GM18907 (cell line): ENCODE data around the gene RAB5B.
"Not testable (repeated sequence)": the region's sequence is repeated elsewhere in the genome, so short reads cannot be mapped to it uniquely, and the experiment has no call there.

Experiments
- ATAC-seq: cut with Tn5 transposase; IDR thresholded peaks from one replicate; pipeline ENCODE4 v1.9.1; 2021; ENCODE audit warnings: mild to moderate bottlenecking, moderate library complexity; ENCODE audit not compliant: unreplicated experiment

Gene RAB5B

GRCh38 chr12:55982319-55982936 lies 8.6 kb downstream of the RAB5B start:
- peak; percentile 82 for ATAC-seq

DNA sequence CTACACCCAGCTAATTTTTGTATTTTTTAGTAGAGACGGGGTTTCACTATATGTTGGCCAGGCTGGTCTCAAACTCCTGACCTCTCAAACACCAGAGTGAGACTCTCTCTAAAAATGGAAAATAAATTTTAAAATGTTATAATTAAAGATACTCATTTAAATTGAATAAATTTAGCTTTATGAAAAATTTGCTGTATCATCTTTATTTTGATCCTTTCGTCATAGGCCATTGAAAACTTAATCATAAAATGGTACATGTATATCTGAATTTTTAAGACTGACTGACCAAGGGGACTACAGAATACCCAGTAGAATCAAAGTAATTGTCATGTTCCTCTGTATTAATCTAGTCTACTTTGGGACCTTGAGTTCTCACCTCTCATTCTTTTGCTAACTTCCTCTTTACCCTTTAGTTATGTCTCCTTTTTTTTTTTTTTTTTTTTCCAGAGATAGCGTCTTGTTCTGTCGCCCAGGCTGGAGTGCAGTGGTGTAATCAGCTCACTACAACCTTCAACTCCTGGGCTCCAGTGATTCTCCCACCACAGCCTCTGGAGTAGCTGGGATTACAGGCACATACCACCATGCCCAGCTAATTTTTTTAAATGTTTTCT lies 9.5 kb downstream of the RAB5B start:
- ATAC-seq: no peak

DNA sequence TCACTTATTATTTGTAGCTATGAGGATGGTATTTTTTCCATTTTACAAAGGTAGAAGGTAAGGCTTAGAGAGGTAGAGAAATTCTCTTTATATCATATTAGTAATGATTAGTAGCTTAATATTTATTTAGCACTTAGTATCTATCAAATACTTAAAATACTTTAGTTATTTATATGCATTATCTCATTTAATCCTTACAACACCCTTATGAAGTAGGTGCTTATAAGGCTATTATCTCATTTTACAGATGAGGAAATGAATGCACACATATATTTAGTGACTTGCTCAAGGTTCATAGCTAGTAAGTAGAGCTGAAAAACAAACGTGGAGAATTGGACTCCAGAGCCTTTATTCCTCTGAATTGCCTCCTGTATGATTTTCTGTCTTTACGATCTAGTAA lies 11.0 kb downstream of the RAB5B start:
- no peak for ATAC-seq

GRCh38 chr12:55985341-55985740 lies 11.5 kb downstream of the RAB5B start:
- ATAC-seq: no peak

GRCh38 chr12:55985976-55986375 lies 12.1 kb downstream of the RAB5B start:
- not testable (repeated sequence) for ATAC-seq

- no peak for ATAC-seq
Observed at GRCh38 chr12:55991110-55991509, 17.2 kb downstream of the RAB5B start.

- ATAC-seq: no peak
Observed at GRCh38 chr12:55993230-55993853, 19.5 kb downstream of the RAB5B start.

DNA sequence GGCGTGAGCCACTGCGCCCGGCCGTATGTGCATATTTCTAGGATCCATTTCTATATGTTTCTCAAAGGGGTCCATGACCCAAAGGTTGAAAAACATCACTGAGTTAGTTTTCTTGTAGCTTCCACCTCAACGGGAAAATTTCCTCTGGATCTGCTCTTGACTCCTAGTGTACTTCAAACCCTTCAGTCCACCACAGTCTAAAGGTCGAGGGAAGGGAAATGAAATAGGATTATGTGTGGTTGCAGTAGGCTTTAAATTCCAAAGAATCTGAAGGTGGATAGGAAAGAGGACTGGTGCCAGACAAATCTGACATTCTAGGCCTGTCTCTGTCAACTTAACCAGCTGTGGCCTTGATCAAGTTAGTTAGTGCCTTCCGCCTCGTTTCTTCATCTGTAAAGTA lies 21.5 kb downstream of the RAB5B start:
- no peak for ATAC-seq

- no peak for ATAC-seq
Observed at GRCh38 chr12:55996201-55996714, 22.4 kb downstream of the RAB5B start.

GRCh38 chr12:55996715-55997534 lies 23.0 kb downstream of the RAB5B start, which contains the start of gene SUOX:
SUOX (plus strand) TSS chr12:55997276; CDS start chr12:56002222, 4,946 bp downstream.
- ATAC-seq: peak; percentile 99

GRCh38 chr12:55997535-55997859 lies 23.6 kb downstream of the RAB5B start:
- ATAC-seq: peak; percentile 2

- not testable (repeated sequence) for ATAC-seq
Observed at GRCh38 chr12:55999522-55999921, 25.6 kb downstream of the RAB5B start.

- ATAC-seq: not testable (repeated sequence)
Observed at GRCh38 chr12:55999999-56000540, 26.2 kb downstream of the RAB5B start.

DNA sequence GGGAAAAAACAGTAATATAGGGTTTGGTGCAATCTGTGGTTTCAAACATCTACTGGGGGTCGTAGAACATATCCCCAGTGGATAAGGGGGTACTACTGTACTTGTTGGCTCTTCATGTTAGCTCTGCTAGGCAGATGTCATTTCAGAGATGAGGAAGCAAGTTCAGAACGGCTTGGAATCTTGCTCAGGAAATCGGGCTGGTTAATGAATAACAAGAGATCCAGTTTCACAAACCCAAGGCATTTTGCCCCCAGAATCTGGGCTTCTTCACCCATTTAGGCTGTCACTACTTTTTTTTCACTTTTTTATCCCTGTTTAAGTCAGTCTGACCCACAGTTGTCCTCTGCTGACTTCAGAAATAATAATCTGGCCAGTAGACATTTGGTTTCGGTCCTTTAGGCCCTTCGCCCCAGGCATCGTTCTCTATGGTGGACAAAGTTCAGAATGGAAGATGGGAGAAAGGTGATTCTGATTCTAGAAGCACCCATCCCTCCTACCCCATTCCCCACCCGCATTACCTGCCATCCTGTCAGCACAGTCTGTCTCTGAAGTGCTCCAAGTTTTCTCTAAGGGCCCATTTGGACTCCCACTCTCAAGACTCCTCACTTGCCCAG lies 27.7 kb downstream of the RAB5B start:
- no peak for ATAC-seq

- not testable (repeated sequence) for ATAC-seq
Observed at GRCh38 chr12:56003376-56003775, 29.5 kb downstream of the RAB5B start.

DNA sequence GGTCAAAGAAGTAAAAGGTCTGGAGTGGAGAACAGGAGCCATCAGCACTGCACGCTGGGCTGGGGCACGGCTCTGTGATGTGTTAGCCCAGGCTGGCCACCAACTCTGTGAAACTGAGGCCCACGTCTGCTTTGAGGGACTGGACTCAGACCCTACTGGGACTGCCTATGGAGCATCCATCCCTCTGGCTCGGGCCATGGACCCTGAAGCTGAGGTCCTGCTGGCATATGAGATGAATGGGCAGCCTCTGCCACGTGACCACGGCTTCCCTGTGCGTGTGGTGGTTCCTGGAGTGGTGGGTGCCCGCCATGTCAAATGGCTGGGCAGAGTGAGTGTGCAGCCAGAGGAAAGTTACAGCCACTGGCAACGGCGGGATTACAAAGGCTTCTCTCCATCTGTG lies 30.3 kb downstream of the RAB5B start:
- no peak for ATAC-seq

DNA sequence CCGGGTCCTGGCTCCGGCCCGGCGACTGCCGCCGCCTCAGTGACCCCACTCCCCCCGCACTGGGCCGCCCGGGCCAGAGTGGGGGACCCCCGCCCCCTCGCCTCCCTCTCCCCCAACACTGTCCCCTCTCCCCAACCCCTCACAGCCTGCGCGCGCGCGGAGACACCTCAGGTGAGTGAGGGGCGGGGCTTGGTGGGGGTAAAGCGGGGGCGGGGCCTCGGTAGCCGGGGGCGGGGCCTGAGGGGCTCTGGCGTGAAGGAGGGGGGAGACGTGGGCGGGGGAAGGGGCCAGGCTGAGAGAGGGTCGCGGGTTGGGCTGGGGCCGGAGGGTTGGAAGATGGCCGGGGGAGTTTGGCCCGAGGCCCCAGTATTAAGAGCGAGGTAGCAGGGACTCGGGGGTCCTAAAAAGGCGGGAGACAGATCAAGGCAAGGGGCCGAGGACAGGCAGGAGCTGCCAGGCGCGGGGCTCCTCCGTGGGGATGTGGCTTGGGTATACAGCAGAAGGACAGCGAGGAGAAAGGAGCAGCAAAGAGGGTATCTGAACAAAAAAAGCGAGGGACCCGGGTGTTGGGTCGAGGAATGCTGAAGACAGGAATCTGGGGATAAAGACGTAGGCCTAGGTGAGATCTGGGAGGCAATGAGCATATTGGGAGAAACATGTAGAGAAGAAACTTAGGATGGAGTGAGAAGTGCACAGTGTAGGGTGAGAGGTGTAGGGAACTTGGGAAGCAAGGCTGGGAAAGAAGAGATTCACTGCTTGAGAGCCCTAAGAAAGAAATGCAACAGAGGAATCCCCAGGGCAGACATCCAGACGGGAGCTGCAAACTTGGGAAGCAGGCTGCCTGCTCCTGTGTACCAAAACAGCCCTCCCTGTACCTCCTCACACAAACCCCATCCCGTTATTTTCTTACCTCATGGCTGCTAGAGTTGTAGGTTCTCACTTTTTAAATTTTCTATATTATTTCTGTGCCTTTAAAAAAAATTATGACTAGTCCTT lies 34.0 kb downstream of the RAB5B start:
- peak; percentile 40 for ATAC-seq

DNA sequence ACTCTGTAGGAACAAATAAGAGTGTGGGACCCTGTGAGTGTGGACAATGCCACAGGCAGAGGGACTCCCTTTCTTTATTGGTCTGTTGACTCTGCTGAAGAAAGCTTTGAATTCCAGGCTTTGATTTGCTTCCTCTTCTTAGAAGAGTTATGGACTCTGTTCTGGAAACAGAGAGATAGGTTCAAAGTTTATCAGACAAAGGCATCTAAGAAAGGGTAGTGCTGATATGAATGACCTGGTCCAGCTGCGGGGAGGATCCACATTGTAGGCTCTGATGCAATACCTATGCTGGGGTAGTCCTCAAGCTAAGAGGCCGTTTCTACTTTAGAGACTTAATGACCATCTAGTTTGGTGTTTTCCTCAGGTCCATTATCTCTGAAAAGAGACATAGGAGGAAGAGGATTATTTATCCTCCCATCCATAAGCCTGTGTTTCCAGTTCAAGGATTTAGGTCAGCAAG lies 36.3 kb downstream of the RAB5B start:
- no peak for ATAC-seq

DNA sequence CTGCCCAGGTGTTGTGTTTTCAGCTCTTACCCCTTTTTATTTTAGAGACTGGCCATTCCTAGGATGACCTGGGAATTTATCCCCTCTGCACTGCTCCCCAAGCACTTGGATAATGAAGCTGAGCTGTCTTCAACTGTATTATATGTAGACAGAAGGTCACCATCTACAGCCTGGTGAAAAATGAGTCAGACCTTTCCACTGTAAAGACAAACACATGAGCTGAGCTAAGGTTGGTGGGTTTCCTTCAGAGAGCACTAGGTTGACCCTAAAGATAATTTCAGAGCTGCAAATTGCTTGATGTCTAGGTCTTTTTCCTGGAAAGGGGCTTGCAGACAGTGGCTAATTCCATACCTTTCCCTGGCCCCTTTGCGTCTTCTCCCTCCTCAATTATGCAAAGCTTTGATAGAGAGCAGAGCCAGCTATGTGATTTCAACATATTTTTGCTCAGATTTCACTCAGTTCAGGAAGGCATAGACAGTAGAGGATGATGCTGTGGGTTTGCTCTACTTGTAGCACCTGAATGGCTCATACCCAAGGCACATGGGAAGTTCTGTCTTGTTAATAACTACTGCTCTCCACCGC lies 37.7 kb downstream of the RAB5B start:
- ATAC-seq: no peak
